Neuronal stem cell (in vitro differentiated cells): ENCODE measurements around the gene CLEC10A.
"Not testable (repeated sequence)": the region's sequence is repeated elsewhere in the genome, so short reads cannot be mapped to it uniquely, and the experiment has no call there.

Experiments used
- DNase-seq: peaks from one replicate; pipeline ENCODE4 v3.0.0-alpha.2; 2013; ENCODE audit warnings: low spot score
- H2AFZ ChIP-seq: one replicate; pipeline ENCODE4 v1.6.1; 2013; ENCODE audit warnings: mild to moderate bottlenecking, low read length, inconsistent platforms
- H2AK5ac ChIP-seq: 2 replicates; pipeline ENCODE4 v1.6.1; 2013; ENCODE audit warnings: low read depth, mild to moderate bottlenecking, inconsistent platforms, low read length, moderate library complexity, mixed read lengths
- H2BK120ac ChIP-seq: 2 replicates; pipeline ENCODE4 v1.6.1; 2013; ENCODE audit warnings: low read depth, mild to moderate bottlenecking, inconsistent platforms, low read length, moderate library complexity, mixed read lengths
- H2BK12ac ChIP-seq: one replicate; pipeline ENCODE4 v1.6.1; 2013; ENCODE audit warnings: low read length, inconsistent platforms
- H2BK15ac ChIP-seq: 2 replicates; pipeline ENCODE4 v1.6.1; 2013; ENCODE audit warnings: mild to moderate bottlenecking, low read length, inconsistent platforms, mixed read lengths
- H2BK5ac ChIP-seq: one replicate; pipeline ENCODE4 v1.6.1; 2013; ENCODE audit warnings: inconsistent platforms, mild to moderate bottlenecking, low read length, moderate library complexity
- H3K14ac ChIP-seq: one replicate; pipeline ENCODE4 v1.6.1; 2013; ENCODE audit warnings: low read length, inconsistent platforms
- H3K18ac ChIP-seq: 2 replicates; pipeline ENCODE4 v1.6.1; 2013; ENCODE audit warnings: low read length, inconsistent platforms
- H3K23ac ChIP-seq: 2 replicates; pipeline ENCODE4 v1.6.1; 2013; ENCODE audit warnings: low read depth, mild to moderate bottlenecking, mixed read lengths, low read length, inconsistent platforms; ENCODE audit not compliant: poor library complexity
- H3K27ac ChIP-seq: replicated peaks from 3 replicates; pipeline ENCODE4 v1.5.1; 2013; ENCODE audit warnings: low read length, inconsistent platforms
- H3K27me3 ChIP-seq, 3 experiments: 2 replicates each; pipeline ENCODE4 v1.6.1; 2013; ENCODE audit warnings: low read length in 3 of 3, mild to moderate bottlenecking in 2 of 3, inconsistent platforms in 1 of 3, low read depth in 1 of 3, mixed read lengths in 1 of 3, moderate library complexity in 1 of 3; ENCODE audit not compliant: control insufficient read depth in 3 of 3, insufficient read depth in 3 of 3
- H3K36me3 ChIP-seq, 2 donors: replicated peaks in 1 of 2; 2 replicates each; pipeline ENCODE4 v1.6.1; 2013; ENCODE audit warnings: low read length in 2 of 2; ENCODE audit not compliant: control insufficient read depth in 2 of 2, insufficient read depth in 2 of 2
- H3K4ac ChIP-seq: 2 replicates; pipeline ENCODE4 v1.6.1; 2013; ENCODE audit warnings: inconsistent platforms, mild to moderate bottlenecking, low read length, moderate library complexity
- H3K4me1 ChIP-seq, 2 donors: 1 replicate in 1 of 2; 2 replicates in 1 of 2; pipeline ENCODE4 v1.6.1; 2013; ENCODE audit warnings: low read length in 2 of 2, low read depth in 1 of 2; ENCODE audit not compliant: control insufficient read depth in 2 of 2, insufficient read depth in 1 of 2
- H3K4me2 ChIP-seq: one replicate; pipeline ENCODE4 v1.6.1; 2013; ENCODE audit warnings: mild to moderate bottlenecking, low read length, inconsistent platforms; ENCODE audit not compliant: insufficient read depth, poor library complexity, severe bottlenecking
- H3K4me3 ChIP-seq, 2 donors: 2 replicates each; pipeline ENCODE4 v1.5.1; 2013; ENCODE audit warnings: low read length in 2 of 2, mild to moderate bottlenecking in 2 of 2, inconsistent platforms in 1 of 2, moderate library complexity in 1 of 2
- H3K79me1 ChIP-seq: one replicate; pipeline ENCODE4 v1.6.1; 2013; ENCODE audit warnings: low read depth, mild to moderate bottlenecking, inconsistent platforms, low read length, moderate library complexity
- H3K9ac ChIP-seq: one replicate; pipeline ENCODE4 v1.6.1; 2013; ENCODE audit warnings: mild to moderate bottlenecking, low read depth, low read length, inconsistent platforms; ENCODE audit not compliant: poor library complexity
- H3K9me3 ChIP-seq, 2 donors: replicated peaks in 1 of 2; 2 replicates each; pipeline versions ENCODE3 to v1.6.1; 2013; ENCODE audit warnings: low read length in 2 of 2, mild to moderate bottlenecking in 2 of 2, inconsistent platforms in 1 of 2, low read depth in 1 of 2, mixed read lengths in 1 of 2, moderate library complexity in 1 of 2; ENCODE audit not compliant: control insufficient read depth in 2 of 2, insufficient read depth in 1 of 2
- H4K8ac ChIP-seq: one replicate; pipeline ENCODE4 v1.6.1; 2013; ENCODE audit warnings: low read depth, mild to moderate bottlenecking, inconsistent platforms, low read length, moderate library complexity
- H4K91ac ChIP-seq: one replicate; pipeline ENCODE4 v1.6.1; 2013; ENCODE audit warnings: low read length, low read depth, mild to moderate bottlenecking, inconsistent platforms; ENCODE audit not compliant: poor library complexity
- WGBS, 2 donors: extraction: QIAGEN DNeasy Blood & Tissue Kit; methylation state at CpG; one replicate each; pipeline ENCODE4 v1.1.7; 2013; ENCODE audit warnings: missing lambda C conversion rate in 2 of 2, mixed read lengths in 1 of 2; ENCODE audit not compliant: insufficient read length in 2 of 2, insufficient replicate concordance in 1 of 2; ENCODE audit errors: extremely low coverage in 2 of 2; 5-methylcytosine and 5-hydroxymethylcytosine counted together

CLEC10A gene

DNA sequence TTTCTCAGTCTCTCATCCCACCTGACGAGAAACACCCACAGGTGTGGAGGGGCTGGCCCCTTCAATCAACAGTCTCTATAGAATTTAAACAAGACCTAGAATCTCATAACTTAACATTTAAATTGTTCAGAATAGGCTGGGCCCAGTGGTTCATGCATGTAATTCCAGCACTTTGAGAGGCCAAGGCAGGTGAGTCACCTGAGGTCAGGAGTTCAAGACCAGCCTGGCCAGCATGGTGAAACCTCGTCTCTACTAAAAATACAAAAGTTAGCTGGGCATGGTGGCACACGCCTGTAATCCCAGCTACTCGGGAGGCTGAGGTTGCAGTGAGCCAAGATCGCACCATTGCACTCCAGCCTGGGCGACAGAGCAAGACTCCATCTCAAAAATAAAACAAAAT is 9.5 kb upstream of the CLEC10A start:
- H3K4me3 ChIP-seq, H3K23ac ChIP-seq, H3K18ac ChIP-seq, H3K79me1 ChIP-seq, H2BK5ac ChIP-seq, H4K91ac ChIP-seq, H4K8ac ChIP-seq, H2BK15ac ChIP-seq, H2BK120ac ChIP-seq, H2AFZ ChIP-seq, DNase-seq, H3K14ac ChIP-seq, H2AK5ac ChIP-seq, H3K4me2 ChIP-seq, H3K4me1 ChIP-seq, H3K4ac ChIP-seq, H3K27ac ChIP-seq, H3K9ac ChIP-seq, H3K9me3 ChIP-seq, H3K27me3 ChIP-seq, H2BK12ac ChIP-seq, H3K36me3 ChIP-seq: not testable (repeated sequence)
- WGBS, 2 donors: no CpG with 5 or more reads among the region's 6 CpGs

DNA sequence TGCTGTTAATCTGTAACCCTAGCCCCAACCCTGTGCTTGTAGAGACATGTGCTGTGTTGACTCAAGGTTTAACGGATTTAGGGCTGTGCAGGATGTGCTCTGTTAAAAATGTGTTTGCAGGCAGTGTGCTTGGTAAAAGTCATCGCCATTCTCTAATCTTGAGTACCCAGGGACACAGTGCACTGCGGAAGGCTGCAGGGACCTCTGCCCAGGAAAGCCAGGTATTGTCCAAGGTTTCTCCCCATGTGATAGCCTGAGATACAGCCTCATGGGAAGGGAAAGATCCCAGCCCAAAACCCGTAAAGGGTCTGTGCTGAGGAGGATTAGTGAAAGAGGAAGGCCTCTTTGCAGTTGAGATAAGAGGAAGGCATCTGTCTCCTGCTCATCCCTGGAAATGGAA is 8.4 kb upstream of the CLEC10A start:
- not testable (repeated sequence) for H2AFZ ChIP-seq, H3K9me3 ChIP-seq, H3K4me2 ChIP-seq, H4K8ac ChIP-seq, H3K18ac ChIP-seq, H4K91ac ChIP-seq, H3K23ac ChIP-seq, H3K27me3 ChIP-seq, H3K14ac ChIP-seq, H2BK5ac ChIP-seq, H3K79me1 ChIP-seq, H3K36me3 ChIP-seq, H3K9ac ChIP-seq, H3K4ac ChIP-seq, H3K4me3 ChIP-seq, H2BK15ac ChIP-seq, H3K4me1 ChIP-seq, H2BK12ac ChIP-seq, H3K27ac ChIP-seq, DNase-seq, H2BK120ac ChIP-seq, H2AK5ac ChIP-seq
- WGBS, 2 donors: no CpG with 5 or more reads among the region's 4 CpGs

DNA sequence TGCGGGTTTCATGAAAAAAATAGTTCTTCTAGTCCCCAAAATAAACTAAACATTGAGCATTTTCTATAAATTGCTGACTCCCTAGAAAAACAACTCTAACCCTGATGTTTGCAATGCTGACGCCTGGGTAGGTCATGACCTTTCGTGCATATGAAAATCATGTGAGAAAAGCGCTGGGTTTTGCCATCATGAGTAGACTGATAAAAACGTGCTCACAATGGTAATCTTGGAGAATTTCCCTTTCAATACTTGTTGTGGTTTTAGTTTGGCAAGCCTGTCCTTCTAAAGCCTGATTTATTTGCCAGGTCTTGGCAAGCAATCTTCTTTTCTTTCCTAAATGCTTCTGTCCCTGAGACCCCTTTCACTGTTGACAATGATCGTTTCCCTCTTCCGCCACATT is 4.0 kb upstream of the CLEC10A start:
- no peak overlapping the region for H4K8ac ChIP-seq
- H3K9ac ChIP-seq: no peak overlapping the region
- H3K9me3 ChIP-seq: no peaks in the 10 kb centered on the region
- H2BK5ac ChIP-seq: no peak overlapping the region
- no peaks in the 10 kb centered on the region for H3K36me3 ChIP-seq
- no peak overlapping the region for H2BK12ac ChIP-seq
- no peak overlapping the region for H4K91ac ChIP-seq
- WGBS, 2 donors: no CpG with 5 or more reads among the region's 7 CpGs
- no peak overlapping the region for H3K4ac ChIP-seq
- H2AK5ac ChIP-seq: no peak overlapping the region
- H3K4me3 ChIP-seq: no peak overlapping the region
- no peak overlapping the region for H3K27ac ChIP-seq
- no peak overlapping the region for H2BK15ac ChIP-seq
- H3K27me3 ChIP-seq: no peaks in the 10 kb centered on the region
- H3K79me1 ChIP-seq: no peaks in the 10 kb centered on the region
- DNase-seq: no peak
- no peak overlapping the region for H2AFZ ChIP-seq
- H2BK120ac ChIP-seq: no peak overlapping the region
- H3K23ac ChIP-seq: no peak overlapping the region
- no peak overlapping the region for H3K18ac ChIP-seq
- H3K14ac ChIP-seq: no peak overlapping the region
- H3K4me1 ChIP-seq: no peaks in the 10 kb centered on the region
- H3K4me2 ChIP-seq: no peak overlapping the region

DNA sequence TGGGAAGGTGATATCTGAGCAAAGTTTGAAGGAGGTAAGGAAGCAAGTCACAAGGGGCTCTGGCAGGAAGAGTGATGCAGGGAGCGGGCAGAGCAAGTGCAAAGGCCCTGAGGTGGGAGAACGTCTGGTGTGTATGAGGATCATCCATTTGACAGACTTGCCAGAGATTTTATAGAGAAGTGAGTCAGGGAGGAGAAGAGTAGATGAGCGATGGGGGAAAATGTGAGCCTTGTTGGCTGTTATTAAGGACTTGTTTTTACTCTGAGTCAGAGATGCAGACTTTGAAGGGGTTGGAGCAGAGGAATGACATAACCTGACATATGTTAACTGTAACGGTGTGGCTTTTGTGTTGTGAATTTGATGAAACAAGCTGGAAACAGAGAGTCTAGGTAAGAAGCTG is 3.5 kb upstream of the CLEC10A start:
- no peak overlapping the region for H2BK15ac ChIP-seq
- H2BK12ac ChIP-seq: no peak overlapping the region
- H3K4me3 ChIP-seq: no peak overlapping the region
- no CpG with 5 or more reads among the region's 4 CpGs for WGBS, 2 donors
- H3K14ac ChIP-seq: no peak overlapping the region
- no peak overlapping the region for H2BK5ac ChIP-seq
- no peak for DNase-seq
- H3K23ac ChIP-seq: no peak overlapping the region
- H4K8ac ChIP-seq: no peak overlapping the region
- no peaks in the 10 kb centered on the region for H3K79me1 ChIP-seq
- H3K9me3 ChIP-seq: no peaks in the 10 kb centered on the region
- no peak overlapping the region for H3K4me2 ChIP-seq
- no peaks in the 10 kb centered on the region for H3K36me3 ChIP-seq
- H3K4ac ChIP-seq: no peak overlapping the region
- no peak overlapping the region for H2BK120ac ChIP-seq
- no peak overlapping the region for H4K91ac ChIP-seq
- no peak overlapping the region for H3K18ac ChIP-seq
- H3K9ac ChIP-seq: no peak overlapping the region
- H2AFZ ChIP-seq: no peak overlapping the region
- no peak overlapping the region for H3K27ac ChIP-seq
- peaks cover 0 to 4% (median 0%) of the 10 kb centered on the region in 3 experiments for H3K27me3 ChIP-seq
- no peaks in the 10 kb centered on the region for H3K4me1 ChIP-seq
- H2AK5ac ChIP-seq: no peak overlapping the region
